ENCODE measurements around the gene CXADR. TPM values are rescaled to one million over a fixed set of nuclear protein-coding genes. Genes with fewer than 3 reads are reported as not detected.

CXADR gene
- total and polyA plus RNA-seq, 9 of the 15 experiments (the other 6 are each of a cell fraction or from before 2014, with no cell fraction given): 0.01 to 0.41 (median 0.14) TPM

- Histone ChIP-seq H3K79me2 (ENCODE audit: control insufficient read depth, insufficient read depth, low read length) (no peaks in the 10 kb centered on the region), H2AFZ (ENCODE audit: low read depth, low read length) (no peak overlapping the region), H4K20me1 (replicated peaks; ENCODE audit: control insufficient read depth, insufficient read depth, low read length) (no peaks in the 10 kb centered on the region), H3K36me3 (ENCODE audit: control insufficient read depth, insufficient read depth, low read length) (no peaks in the 10 kb centered on the region), H3K9me3 (replicated peaks; ENCODE audit: control insufficient read depth, insufficient read depth, low read depth, low read length) (no peaks in the 10 kb centered on the region), H3K4me3 (no peak overlapping the region), H3K9me1 (ENCODE audit: control insufficient read depth, insufficient read depth, low read length) (no peaks in the 10 kb centered on the region), H3K4me1 (replicated peaks in 1 of 2; ENCODE audit: control insufficient read depth in 2 of 2, insufficient read depth in 2 of 2, low read length in 2 of 2) (no peaks in the 10 kb centered on the region; a peak in 1 of 5 replicates), H3K4me2 (ENCODE audit: insufficient read depth, low read length) (no peak overlapping the region), H3K9ac (ENCODE audit: insufficient read depth in 1 of 2, low read depth in 2 of 2, low read length in 2 of 2) (no peak overlapping the region), H3K27me3 (ENCODE audit: control insufficient read depth in 2 of 2, insufficient read depth in 2 of 2, low read length in 2 of 2) (no peaks in the 10 kb centered on the region), H3K27ac (ENCODE audit: extremely low read depth, low read depth, low read length) (no peak overlapping the region)
- CTCF ChIA-PET (ENCODE audit: low intra/inter-chr PET ratio): no interaction called here
- BruUV-seq (replicated peaks): no TSS peak
- no peak for DNase-seq (ENCODE audit: extremely low read depth in 1 of 4, low spot score in 3 of 4)
- ATAC-seq: no peak
- in situ Hi-C loops (cut with MboI): no loop called here
- intact Hi-C loops (cut with micrococcal nuclease): no loop called here
- POLR2A ChIA-PET: interaction anchor here (0.6 kb wide), 1 partner anchor 93 kb away, joined by 3 read pairs; no protein-coding TSS in a partner anchor
- no peak for TF ChIP-seq SNRNP70 (optimal IDR thresholded peaks at IDR 0.05; ENCODE audit: low read depth, low read length)
- TF ChIP-seq ZNF146 (CRISPR knock-in tag; IDR thresholded peaks at IDR 0.05; ENCODE audit: unreplicated experiment): no peak
- TF ChIP-seq CREB3 (tag; conservative IDR thresholded peaks at IDR 0.05; ENCODE audit: low read depth): no peak
- no peak for TF ChIP-seq KLF6 (CRISPR knock-in tag; IDR thresholded peaks at IDR 0.05; ENCODE audit: borderline replicate concordance)
- no peak for TF ChIP-seq RBM15 (IDR thresholded peaks at IDR 0.05; ENCODE audit: insufficient read depth, low read length)
- TF ChIP-seq MAFF (IDR thresholded peaks at IDR 0.05; ENCODE audit: low read length): no peak
- TF ChIP-seq ZNF444 (CRISPR knock-in tag; IDR thresholded peaks at IDR 0.05): no peak
- no peak for TF ChIP-seq CLOCK (CRISPR knock-in tag; IDR thresholded peaks at IDR 0.05; ENCODE audit: borderline replicate concordance)
- TF ChIP-seq HINFP (tag; conservative IDR thresholded peaks at IDR 0.05; ENCODE audit: low read depth): no peak
- TF ChIP-seq ILF3 (IDR thresholded peaks at IDR 0.05; ENCODE audit: borderline replicate concordance): no peak
- no peak for TF ChIP-seq ZNF143 (CRISPR knock-in tag; IDR thresholded peaks at IDR 0.05)
- TF ChIP-seq ARNT (IDR thresholded peaks at IDR 0.05): no peak
- 0% methylated on average over 2 of the region's 2 CpGs for WGBS (ENCODE audit: insufficient coverage, low coverage, missing lambda C conversion rate)
- FAIRE-seq: no peak
Observed at GRCh38 chr21:17479606-17480005, 33.2 kb upstream of the CXADR start.

Data from K562 (cell line).